H9 (cell line): ENCODE data around the gene RSU1. TPM values are rescaled to one million over a fixed set of nuclear protein-coding genes. Genes with fewer than 3 reads are reported as not detected.

Experiments
- DNase-seq: peaks from one replicate; pipeline ENCODE4 v3.0.0-alpha.2; 2017
- H2AFZ ChIP-seq: one replicate; pipeline ENCODE4 v1.6.1; 2013; ENCODE audit warnings: mild to moderate bottlenecking, low read length, control low read depth, moderate library complexity
- H2AK5ac ChIP-seq: 2 replicates; pipeline ENCODE4 v1.6.1; 2013; ENCODE audit warnings: low read length, control low read depth, mixed read lengths; ENCODE audit not compliant: insufficient read length
- H2BK120ac ChIP-seq: one replicate; pipeline ENCODE4 v1.6.1; 2013; ENCODE audit warnings: low read depth, mild to moderate bottlenecking, low read length, control low read depth, inconsistent platforms; ENCODE audit not compliant: poor library complexity, severe bottlenecking
- H2BK12ac ChIP-seq: 2 replicates; pipeline ENCODE4 v1.6.1; 2013; ENCODE audit warnings: low read length, control low read depth, mixed read lengths, low read depth; ENCODE audit not compliant: insufficient read length
- H2BK15ac ChIP-seq: 2 replicates; pipeline ENCODE4 v1.6.1; 2013; ENCODE audit warnings: low read depth, low read length, control low read depth
- H2BK20ac ChIP-seq: one replicate; pipeline ENCODE4 v1.6.1; 2013; ENCODE audit warnings: low read depth, mild to moderate bottlenecking, low read length, control low read depth, inconsistent platforms; ENCODE audit not compliant: poor library complexity, severe bottlenecking
- H2BK5ac ChIP-seq: 2 replicates; pipeline ENCODE4 v1.6.1; 2013; ENCODE audit warnings: low read length, control low read depth, mixed read lengths; ENCODE audit not compliant: insufficient read length
- H3K14ac ChIP-seq: 2 replicates; pipeline ENCODE4 v1.6.1; 2013; ENCODE audit warnings: low read length, control low read depth; ENCODE audit not compliant: insufficient read depth
- H3K18ac ChIP-seq: 2 replicates; pipeline ENCODE4 v1.6.1; 2013; ENCODE audit warnings: low read depth, mild to moderate bottlenecking, mixed read lengths, low read length, control low read depth; ENCODE audit not compliant: insufficient read length
- H3K23ac ChIP-seq: 2 replicates; pipeline ENCODE4 v1.6.1; 2013; ENCODE audit warnings: low read length, control low read depth, mixed read lengths, low read depth; ENCODE audit not compliant: insufficient read length
- H3K23me2 ChIP-seq: 2 replicates; pipeline ENCODE4 v1.6.1; 2013; ENCODE audit warnings: low read depth, mild to moderate bottlenecking, mixed read lengths, low read length, control low read depth; ENCODE audit not compliant: insufficient read length, poor library complexity, severe bottlenecking
- H3K27ac ChIP-seq: 2 replicates; pipeline ENCODE4 v1.5.1; 2013; ENCODE audit warnings: low read length, control low read depth, mixed read lengths, low read depth; ENCODE audit not compliant: insufficient read length
- H3K27me3 ChIP-seq: 2 replicates; pipeline ENCODE4 v1.6.1; 2013; ENCODE audit warnings: low read length, control low read depth, inconsistent platforms; ENCODE audit not compliant: insufficient read depth
- H3K4ac ChIP-seq: 2 replicates; pipeline ENCODE4 v1.6.1; 2013; ENCODE audit warnings: low read depth, mild to moderate bottlenecking, control low read depth, inconsistent platforms, low read length, moderate library complexity
- H3K4me1 ChIP-seq: 2 replicates; pipeline ENCODE4 v1.6.1; 2013; ENCODE audit warnings: low read length, control low read depth, inconsistent platforms; ENCODE audit not compliant: insufficient read depth
- H3K4me2 ChIP-seq: 2 replicates; pipeline ENCODE4 v1.6.1; 2013; ENCODE audit warnings: low read length, control low read depth, mixed read lengths; ENCODE audit not compliant: insufficient read length, insufficient read depth
- H3K56ac ChIP-seq: 2 replicates; pipeline ENCODE4 v1.6.1; 2013; ENCODE audit warnings: low read depth, mild to moderate bottlenecking, mixed read lengths, low read length, control low read depth; ENCODE audit not compliant: insufficient read length
- H3K79me1 ChIP-seq: 2 replicates; pipeline ENCODE4 v1.6.1; 2013; ENCODE audit warnings: low read depth, mild to moderate bottlenecking, moderate library complexity, low read length, control low read depth, inconsistent platforms; ENCODE audit not compliant: insufficient read depth, poor library complexity, severe bottlenecking
- H3K79me2 ChIP-seq: 2 replicates; pipeline ENCODE4 v1.6.1; 2013; ENCODE audit warnings: low read length, control low read depth, inconsistent platforms; ENCODE audit not compliant: insufficient read depth
- H3K9ac ChIP-seq: 2 replicates; pipeline ENCODE4 v1.6.1; 2013; ENCODE audit warnings: low read length, control low read depth, mixed read lengths; ENCODE audit not compliant: insufficient read length; ENCODE audit errors: extremely low read depth
- H3K9me3 ChIP-seq: one replicate; pipeline ENCODE4 v1.6.1; 2013; ENCODE audit warnings: low read depth, low read length, inconsistent platforms; ENCODE audit not compliant: control insufficient read depth
- H3T11ph ChIP-seq: one replicate; pipeline ENCODE4 v1.6.1; 2013; ENCODE audit warnings: mild to moderate bottlenecking, low read length, control low read depth, inconsistent platforms
- H4K20me1 ChIP-seq: one replicate; pipeline ENCODE4 v1.6.1; 2013; ENCODE audit not compliant: control insufficient read depth, insufficient read length, insufficient read depth
- H4K5ac ChIP-seq: 2 replicates; pipeline ENCODE4 v1.6.1; 2013; ENCODE audit warnings: low read depth, mild to moderate bottlenecking, mixed read lengths, low read length, control low read depth; ENCODE audit not compliant: insufficient read length
- H4K8ac ChIP-seq: replicated peaks from 2 replicates; pipeline ENCODE4 v1.6.1; 2013; ENCODE audit warnings: low read length, control low read depth, mixed read lengths, low read depth; ENCODE audit not compliant: insufficient read length
- H4K91ac ChIP-seq: 2 replicates; pipeline ENCODE4 v1.6.1; 2013; ENCODE audit warnings: low read depth, mild to moderate bottlenecking, moderate library complexity, mixed read lengths, low read length, control low read depth; ENCODE audit not compliant: insufficient read length
- H3K27ac Mint-ChIP-seq, 3 experiments: 2 replicates in 2 of 3; 3 replicates in 1 of 3; pipeline ENCODE4 v1.8.0; 2020 to 2021; ENCODE audit warnings: mixed read lengths in 3 of 3, mild to moderate bottlenecking in 1 of 3, moderate library complexity in 1 of 3
- H3K27me3 Mint-ChIP-seq: 2 replicates; pipeline ENCODE4 v1.8.0; 2021; ENCODE audit warnings: low read depth, mild to moderate bottlenecking, moderate library complexity, mixed read lengths
- H3K36me3 Mint-ChIP-seq, 3 experiments: 2 replicates in 2 of 3; 3 replicates in 1 of 3; pipeline ENCODE4 v1.8.0; 2020 to 2021; ENCODE audit warnings: low read depth in 3 of 3, mixed read lengths in 3 of 3; ENCODE audit not compliant: insufficient read depth in 1 of 3
- H3K4me1 Mint-ChIP-seq, 2 experiments: 2 replicates each; pipeline ENCODE4 v1.8.0; 2020; ENCODE audit warnings: mixed read lengths in 2 of 2
- H3K4me3 Mint-ChIP-seq, 2 experiments: 2 replicates in 1 of 2; 3 replicates in 1 of 2; pipeline ENCODE4 v1.8.0; 2020 to 2021; ENCODE audit warnings: mild to moderate bottlenecking in 2 of 2, mixed read lengths in 2 of 2, moderate library complexity in 1 of 2
- H3K9me3 Mint-ChIP-seq, 2 experiments: 2 replicates in 1 of 2; 3 replicates in 1 of 2; pipeline ENCODE4 v1.8.0; 2020; ENCODE audit warnings: mild to moderate bottlenecking in 2 of 2, mixed read lengths in 2 of 2, moderate library complexity in 1 of 2
- CTCF ChIP-seq: fragments of 200-600 bp; sonication (generic); conservative IDR thresholded peaks from 3 replicates; pipeline ENCODE4 v1.8.0; 2021; ENCODE audit warnings: antibody characterized with exemption, mild to moderate bottlenecking
- WGBS: extraction: QIAGEN DNeasy Blood & Tissue Kit; methylation state at CpG from one replicate; pipeline ENCODE4 v1.1.7; 2013; ENCODE audit warnings: missing lambda C conversion rate, low lambda C conversion rate, mixed read lengths; ENCODE audit not compliant: insufficient read length; ENCODE audit errors: extremely low coverage; 5-methylcytosine and 5-hydroxymethylcytosine counted together
- total RNA-seq: library from RNA; stranded (reverse); gene quantifications from 2 replicates; pipeline ENCODE4 v1.2.1, GENCODE V29; 2021

RSU1 gene
- total RNA-seq, 1 experiment from 2014 or later = 59.4 TPM

GRCh38 chr10:16663444-16663843 lies 153.8 kb downstream of the RSU1 start:
- Histone ChIP-seq H3K23me2 (no peaks in the 10 kb centered on the region), H2AFZ (no peak overlapping the region), H2BK5ac (no peak overlapping the region), H3K4me1 (no peaks in the 10 kb centered on the region), H3K14ac (no peak overlapping the region), H4K20me1 (no peaks in the 10 kb centered on the region), H3K18ac (no peak overlapping the region), H3K4me2 (no peak overlapping the region), H3K27me3 (no peaks in the 10 kb centered on the region), H2AK5ac (no peak overlapping the region), H3K27ac (no peak overlapping the region), H3K79me1 (no peaks in the 10 kb centered on the region), H4K91ac (no peak overlapping the region), H4K5ac (no peak overlapping the region), H3K9me3 (no peaks in the 10 kb centered on the region), H2BK12ac (no peak overlapping the region), H3K56ac (no peak overlapping the region), H4K8ac (no peak overlapping the region), H3K79me2 (no peaks in the 10 kb centered on the region), H3K23ac (no peak overlapping the region), H3K4ac (no peak overlapping the region), H2BK15ac (no peak overlapping the region), H3K9ac (no peak overlapping the region), H3T11ph (no peak overlapping the region), H2BK20ac (no peak overlapping the region), H2BK120ac (no peak overlapping the region)
- H3K36me3 Mint-ChIP-seq = no peaks in the 10 kb centered on the region
- no peaks in the 10 kb centered on the region for H3K9me3 Mint-ChIP-seq
- no peak for DNase-seq
- WGBS = no CpG with 5 or more reads among the region's 7 CpGs
- H3K4me1 Mint-ChIP-seq = no peaks in the 10 kb centered on the region
- H3K27ac Mint-ChIP-seq = peak overlapping the region in 1 of 3 experiments; percentile 8; a peak in 2 of 7 replicates
- no peaks in the 10 kb centered on the region for H3K27me3 Mint-ChIP-seq
- no peak for TF ChIP-seq CTCF
- no peak overlapping the region for H3K4me3 Mint-ChIP-seq
